Right cardiac atrium (tissue), 5 donors: Measurements from ENCODE around the gene MRPS26. TPM values are rescaled to one million over a fixed set of nuclear protein-coding genes. Genes with fewer than 3 reads are reported as not detected.

Experiments
- ATAC-seq, 2 donors: fragments of 200-7000 bp; cut with Tn5 transposase; one replicate each; pipeline versions ENCODE4 v1.8.0 to v1.9.1; 2020; ENCODE audit warnings: moderate library complexity in 2 of 2, mild to moderate bottlenecking in 1 of 2
- DNase-seq, 3 donors: peaks; one replicate each; pipeline ENCODE4 v3.0.0-alpha.2; 2020
- H3K27ac ChIP-seq: one replicate; pipeline ENCODE4 v1.5.1; 2013; ENCODE audit warnings: mild to moderate bottlenecking, low read length, control low read depth, moderate library complexity
- H3K27me3 ChIP-seq: one replicate; pipeline ENCODE4 v1.6.1; 2013; ENCODE audit not compliant: control insufficient read depth, insufficient read depth
- H3K4me1 ChIP-seq: one replicate; pipeline ENCODE4 v1.6.1; 2013; ENCODE audit warnings: low read length; ENCODE audit not compliant: control insufficient read depth, insufficient read depth
- H3K4me3 ChIP-seq: one replicate; pipeline ENCODE4 v1.5.1; 2013; ENCODE audit warnings: low read length, control low read depth
- H3K9me3 ChIP-seq: one replicate; pipeline ENCODE4 v1.6.1; 2013; ENCODE audit warnings: low read length; ENCODE audit not compliant: control insufficient read depth
- WGBS: extraction: QIAGEN DNeasy Blood & Tissue Kit; methylation state at CpG from one replicate; pipeline ENCODE4 v1.1.7; 2013; 5-methylcytosine and 5-hydroxymethylcytosine counted together
- intact Hi-C, 4 donors: fragments of 100-400 bp; cut with DNase I; formaldehyde crosslinking; loops; one replicate each; pipeline versions ENCODE4 v1.11.0 to v1.14.0; 2022 to 2023
- polyA plus RNA-seq: library from polyadenylated mRNA; stranded (reverse); fragments of 200-250 nt; gene quantifications from one replicate; pipeline ENCODE4 v1.2.3, GENCODE V29; 2013
- total RNA-seq, 4 donors: library from RNA; stranded (reverse); fragmentation: NEBNext Ultra II Directional; extraction: Animal tissue kit (Norgen Biotek cat#: 25700); gene quantifications; one replicate each; pipeline ENCODE4 v1.2.1, GENCODE V29; 2021
- donor health status: healthy with polysubstance abuse.
- donor health status: DM: no; HTN: yes; CAD: no.
- donor health status: DM: no; HTN: no; CAD: no.
- donor health status: DM: no; HTN: yes; CAD: no; lungs with severe emphysema.
- donor health status: DM: yes; HTN: yes; CAD: no.

The MRPS26 gene
- total and polyA plus RNA-seq, 5 donors = 31.5 to 69.9 (median 46.7) TPM

DNA sequence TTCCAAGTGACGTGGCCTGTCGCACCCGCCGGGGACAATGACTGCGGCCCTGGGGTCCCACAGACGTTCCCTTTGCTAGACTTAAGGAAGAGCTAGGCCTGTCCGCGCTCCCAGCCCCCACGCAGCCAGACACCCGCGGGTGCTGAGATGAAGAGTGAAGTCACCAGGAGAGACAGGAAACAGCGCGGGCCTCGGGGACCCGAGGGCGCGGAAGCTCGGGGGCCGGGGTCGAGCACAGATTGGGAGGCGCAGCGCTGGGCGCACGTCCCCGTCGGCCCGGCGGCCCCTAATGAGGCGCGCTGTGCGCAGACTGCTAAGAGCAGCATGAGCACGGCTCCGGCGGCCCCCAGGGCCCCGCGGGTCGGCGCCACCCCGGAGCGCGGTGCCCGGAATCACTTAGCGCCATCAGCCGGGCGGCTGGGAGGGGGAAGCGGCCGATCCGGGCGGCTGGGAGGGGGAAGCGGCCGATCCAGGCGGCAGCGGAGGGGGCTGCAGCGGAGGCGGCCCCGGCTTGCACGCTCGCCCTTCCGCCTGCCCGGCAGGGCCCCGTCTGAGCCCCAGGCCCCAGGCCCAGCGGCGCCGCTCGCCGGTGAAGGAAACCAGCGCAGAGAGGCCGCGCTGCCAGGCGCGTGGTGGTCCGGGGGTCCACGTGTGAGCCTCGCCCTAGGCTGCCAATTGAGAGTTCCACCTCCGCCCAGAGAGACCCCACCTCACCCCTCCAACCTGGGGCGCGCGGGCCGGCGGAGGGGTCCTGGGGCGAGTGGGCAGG, 46.9 kb downstream of the MRPS26 start:
- Histone ChIP-seq H3K4me1 (no peaks in the 10 kb centered on the region), H3K4me3 (peak overlapping the region; percentile 37), H3K27me3 (no peaks in the 10 kb centered on the region), H3K27ac (no peak overlapping the region), H3K9me3 (no peaks in the 10 kb centered on the region)
- peak in 2 of 3 donors; percentile 60 to 67 for DNase-seq
- intact Hi-C loops = no loop called here
- ATAC-seq = peak; percentile 28 to 78
- WGBS = 7% methylated on average over 81 of the region's 81 CpGs

DNA sequence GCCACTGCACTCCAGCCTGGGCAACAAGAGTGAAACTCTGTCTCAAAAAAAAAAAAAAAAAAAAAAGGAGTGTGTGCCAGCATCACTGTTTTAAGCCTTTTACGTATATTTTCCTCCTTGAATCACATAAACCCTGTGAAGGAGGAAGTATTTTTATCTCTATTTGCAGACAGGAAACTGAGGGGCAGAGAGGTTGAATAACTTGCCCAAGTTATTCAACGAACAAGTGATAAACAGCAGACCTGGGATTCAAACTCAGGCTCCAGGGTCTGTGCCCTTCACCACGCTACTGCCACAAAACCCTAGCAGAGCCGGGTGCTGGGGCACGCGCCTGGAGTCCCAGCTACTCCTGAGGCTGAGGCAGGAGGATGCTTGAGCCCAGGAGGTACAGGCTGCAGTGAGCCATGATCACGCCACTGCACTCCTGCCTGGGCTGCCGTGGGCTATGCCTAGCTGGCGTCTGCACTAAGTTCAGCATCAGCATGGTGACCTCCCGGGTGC, 48.1 kb downstream of the MRPS26 start:
- H3K27ac ChIP-seq = no peak overlapping the region
- ATAC-seq = peak in 1 of 2 donors; percentile 51
- intact Hi-C loops = no loop called here
- H3K9me3 ChIP-seq = no peaks in the 10 kb centered on the region
- no peaks in the 10 kb centered on the region for H3K4me1 ChIP-seq
- DNase-seq = no peak
- H3K27me3 ChIP-seq = no peaks in the 10 kb centered on the region
- H3K4me3 ChIP-seq = no peak overlapping the region
- 59% methylated on average over 10 of the region's 10 CpGs for WGBS

DNA sequence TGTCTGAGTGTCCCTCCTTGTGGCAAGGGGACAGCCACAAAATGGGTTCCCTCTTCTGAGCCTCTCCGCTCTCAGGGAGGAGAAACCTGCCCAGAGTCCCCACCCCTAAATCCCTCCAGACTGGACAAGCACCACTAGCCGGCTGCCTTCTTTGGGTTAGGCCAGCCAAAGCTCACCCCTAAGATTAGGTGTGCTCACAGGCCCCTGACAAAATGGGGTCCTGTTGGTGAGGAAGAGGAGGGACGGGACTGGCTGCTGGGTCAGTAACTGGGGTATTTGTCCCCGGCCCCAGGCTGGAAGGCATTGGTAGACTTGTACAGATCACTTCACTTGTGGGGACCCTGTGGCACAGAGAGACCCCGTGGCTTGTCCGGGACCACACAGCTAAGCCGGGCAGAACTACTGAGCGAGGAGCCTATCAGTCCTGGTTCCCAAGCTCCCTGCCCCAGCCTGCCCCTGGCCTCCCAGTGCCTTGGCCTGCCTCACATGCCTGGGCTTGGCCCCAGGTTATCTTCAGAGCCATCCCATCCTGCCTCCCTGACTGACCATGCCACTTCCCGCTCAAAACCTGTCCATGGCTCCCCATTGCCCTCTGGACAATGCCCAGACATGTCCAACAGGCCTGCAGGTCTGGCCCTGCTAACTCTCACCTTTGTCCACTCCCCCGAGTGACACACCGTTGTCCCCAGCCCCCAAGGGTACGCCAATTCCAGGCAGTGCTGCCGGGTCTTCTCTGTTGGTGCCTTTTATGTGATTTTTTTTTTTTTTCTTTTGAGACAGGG, 49.2 kb downstream of the MRPS26 start:
- Histone ChIP-seq H3K27ac (no peak overlapping the region), H3K9me3 (no peaks in the 10 kb centered on the region), H3K4me1 (no peaks in the 10 kb centered on the region), H3K27me3 (no peaks in the 10 kb centered on the region), H3K4me3 (no peak overlapping the region)
- peak in 1 of 3 donors; percentile 37 for DNase-seq
- WGBS = 88% methylated on average over 13 of the region's 13 CpGs
- intact Hi-C loops = no loop called here
- no peak for ATAC-seq

Other genes with a start within 250 kb of the MRPS26 start
- 1 to 10 TPM in 2 of 4 donors, under 1 TPM in 2; 0.53 to 3.0 (median 1.1) TPM for gene CPXM1, start 245.4 kb upstream of the MRPS26 start, total RNA-seq
- gene CPXM1, start 245.4 kb upstream of the MRPS26 start, polyA plus RNA-seq = 1.3 TPM
- gene C20orf141, start 231.1 kb upstream of the MRPS26 start, total RNA-seq = not detected
- gene C20orf141, start 231.1 kb upstream of the MRPS26 start, polyA plus RNA-seq = not detected
- gene TMEM239, start 229.7 kb upstream of the MRPS26 start, total RNA-seq = not detected
- not detected for gene TMEM239, start 229.7 kb upstream of the MRPS26 start, polyA plus RNA-seq
- gene PCED1A, start 205.4 kb upstream of the MRPS26 start, total RNA-seq = 10 to 100 TPM; 13.7 to 17.9 (median 17.2) TPM
- gene PCED1A, start 205.4 kb upstream of the MRPS26 start, polyA plus RNA-seq = 13.9 TPM
- 10 to 100 TPM; 19.1 to 24.2 (median 20.9) TPM for gene VPS16, start 205.3 kb upstream of the MRPS26 start, total RNA-seq
- gene VPS16, start 205.3 kb upstream of the MRPS26 start, polyA plus RNA-seq = 16.8 TPM
- gene PTPRA, start 172.6 kb upstream of the MRPS26 start, total RNA-seq = 10 to 100 TPM; 32.6 to 37.5 (median 35.7) TPM
- 11.8 TPM for gene PTPRA, start 172.6 kb upstream of the MRPS26 start, polyA plus RNA-seq
- 1 to 10 TPM in 1 of 4 donors, under 1 TPM in 1, not detected in 2; 0.79 to 1.5 TPM for gene GNRH2, start 2.4 kb upstream of the MRPS26 start, total RNA-seq
- gene GNRH2, start 2.4 kb upstream of the MRPS26 start, polyA plus RNA-seq = 0.75 TPM
- under 1 TPM in 1 of 4 donors, not detected in 3; 0.50 TPM for gene OXT, start 25.6 kb downstream of the MRPS26 start, total RNA-seq
- gene OXT, start 25.6 kb downstream of the MRPS26 start, polyA plus RNA-seq = not detected
- gene AVP, start 38.7 kb downstream of the MRPS26 start, total RNA-seq = not detected
- not detected for gene AVP, start 38.7 kb downstream of the MRPS26 start, polyA plus RNA-seq
- gene FASTKD5, start 113.8 kb downstream of the MRPS26 start, total RNA-seq = 10 to 100 TPM; 16.5 to 21.0 (median 18.8) TPM
- 16.8 TPM for gene FASTKD5, start 113.8 kb downstream of the MRPS26 start, polyA plus RNA-seq
- 1 to 10 TPM; 4.3 to 5.2 (median 4.4) TPM for gene UBOX5, start 113.8 kb downstream of the MRPS26 start, total RNA-seq
- gene UBOX5, start 113.8 kb downstream of the MRPS26 start, polyA plus RNA-seq = 3.6 TPM
- gene LZTS3, start 127.5 kb downstream of the MRPS26 start, total RNA-seq = 10 to 100 TPM; 14.1 to 26.9 (median 23.0) TPM
- gene LZTS3, start 127.5 kb downstream of the MRPS26 start, polyA plus RNA-seq = 16.8 TPM
- gene DDRGK1, start 158.6 kb downstream of the MRPS26 start, total RNA-seq = 10 to 100 TPM; 37.4 to 40.6 (median 38.9) TPM
- gene DDRGK1, start 158.6 kb downstream of the MRPS26 start, polyA plus RNA-seq = 38.1 TPM
- gene ITPA, start 163.4 kb downstream of the MRPS26 start, total RNA-seq = 10 to 100 TPM; 16.6 to 21.1 (median 17.0) TPM
- gene ITPA, start 163.4 kb downstream of the MRPS26 start, polyA plus RNA-seq = 21.8 TPM
- under 1 TPM in 1 of 4 donors, not detected in 3; 0.29 TPM for gene SLC4A11, start 193.1 kb downstream of the MRPS26 start, total RNA-seq
- gene SLC4A11, start 193.1 kb downstream of the MRPS26 start, polyA plus RNA-seq = 0.36 TPM